K562 (cell line): Measurements from ENCODE around the gene VMP1. TPM values are rescaled to one million over a fixed set of nuclear protein-coding genes. Genes with fewer than 3 reads are reported as not detected.
A peak's percentile ranks its signal among the peaks of the same experiment; 100 is the strongest.

Source experiments
- DNMT1 ChIP-seq: fragments of 450-650 bp; IDR thresholded peaks from 2 replicates; pipeline ENCODE4 v1.6.1; 2016; ENCODE audit warnings: antibody characterized with exemption, mild to moderate bottlenecking
- E4F1 ChIP-seq: fragments of 250-450 bp; sonication (Bioruptor Pico); IDR thresholded peaks from 2 replicates; pipeline ENCODE4 v1.5.0; 2021; ENCODE audit warnings: mild to moderate bottlenecking, borderline replicate concordance
- ELF1 ChIP-seq: fragments of 200-800 bp; sonication (Bioruptor generic); IDR thresholded peaks from 2 replicates; pipeline ENCODE4 v1.6.1; 2016; ENCODE audit warnings: missing genetic modification characterization, missing compliant biosample characterization
- ETV1 ChIP-seq: fragments of 450-650 bp; conservative IDR thresholded peaks from 2 replicates; pipeline ENCODE4 v1.6.1; 2016; ENCODE audit warnings: missing genetic modification characterization, control low read depth, low read depth, missing compliant biosample characterization
- GTF2A2 ChIP-seq: IDR thresholded peaks from 2 replicates; pipeline ENCODE4 v1.6.1; 2016; ENCODE audit warnings: mild to moderate bottlenecking, missing genetic modification characterization, missing compliant biosample characterization
- HEY1 ChIP-seq: fragments of 250-450 bp; sonication (Bioruptor Pico); IDR thresholded peaks from 2 replicates; pipeline ENCODE4 v1.5.0; 2020; ENCODE audit warnings: mild to moderate bottlenecking, moderate library complexity, borderline replicate concordance
- JUND ChIP-seq, 2 experiments: IDR thresholded peaks; 2 replicates in 1 of 2; 3 replicates in 1 of 2; pipeline ENCODE4 v1.6.1; 2011; ENCODE audit warnings: borderline replicate concordance in 2 of 2, low read depth in 2 of 2, low read length in 2 of 2, improper control_type of control experiment in 1 of 2, missing biosample characterization in 1 of 2, missing genetic modification characterization in 1 of 2, missing genetic modification reagents in 1 of 2
- MITF ChIP-seq: IDR thresholded peaks from 2 replicates; pipeline ENCODE4 v1.6.1; 2014; ENCODE audit warnings: antibody characterized with exemption
- RNF2 ChIP-seq: sonication (generic); IDR thresholded peaks from 2 replicates; pipeline ENCODE4 v1.6.1; 2016
- ZC3H11A ChIP-seq: IDR thresholded peaks from 2 replicates; pipeline ENCODE4 v1.6.1; 2012; ENCODE audit warnings: low read depth, low read length, improper control_type of control experiment
- ZNF384 ChIP-seq: IDR thresholded peaks from 2 replicates; pipeline ENCODE4 v1.6.1; 2012; ENCODE audit warnings: low read depth, low read length, improper control_type of control experiment
- ZNF395 ChIP-seq: fragments of 200-800 bp; sonication (Bioruptor generic); IDR thresholded peaks from 2 replicates; pipeline ENCODE4 v1.6.1; 2017; ENCODE audit warnings: missing genetic modification characterization, missing compliant biosample characterization
- polyA plus RNA-seq, 8 experiments: library from polyadenylated mRNA; depleted of rRNA in 4 of 8; stranded (reverse) in 5 of 8; unstranded in 3 of 8; fragments of >200 nt; fragmentation: Nextera tagmentation in 2 of 8; fragmentation: Illumina TruSeq in 1 of 8; extraction: Ambion mirVana in 2 of 8; extraction: Trizol in 1 of 8; gene quantifications; 2 replicates each; pipeline versions ENCODE4 v1.2.1 to v1.2.3, GENCODE V29; 2011 to 2014; ENCODE audit warnings: inconsistent platforms in 1 of 8, missing spikeins in 1 of 8
- total RNA-seq, 7 experiments: library from RNA; depleted of rRNA in 6 of 7; stranded (reverse); fragments of >200 nt in 6 of 7; fragmentation: Illumina TruSeq in 2 of 7; extraction: Trizol in 2 of 7; gene quantifications; 2 replicates each; pipeline versions ENCODE4 v1.2.1 to v1.2.3, GENCODE V29; 2011 to 2021; ENCODE audit warnings: low replicate concordance in 1 of 7

Gene VMP1
- total and polyA plus RNA-seq, 9 of the 15 experiments (the other 6 are each of a cell fraction or from before 2014, with no cell fraction given) = 123 to 304 (median 151) TPM

GRCh38 chr17:59783221-59784047 lies 76.0 kb downstream of the VMP1 start (continued):
- TF ChIP-seq E4F1 (CRISPR knock-in tag) (no peak), RNF2 (no peak), ZNF395 (CRISPR knock-in tag) (peak; percentile 3; the same call in 1 of the 2 replicates), GTF2A2 (tag) (no peak), ZC3H11A (no peak), MITF (no peak), JUND (IDR thresholded peaks at IDR 0.05; ENCODE audit: borderline replicate concordance, low read depth, low read length) (peak; percentile 77; the same call in 1 of the 2 replicates), JUND (tag; IDR thresholded peaks at IDR 0.05; ENCODE audit: borderline replicate concordance, low read depth, low read length) (no peak; the same call in 2 of the 3 replicates), ETV1 (no peak), DNMT1 (no peak), ZNF384 (no peak), ELF1 (no peak), HEY1 (CRISPR knock-in tag) (no peak)
